OCI-LY1 (cell line): ENCODE data around the gene EDC4.

Experiments used
- H2AFZ ChIP-seq: fragments of 200-600 bp; sonication (generic), shearing (Covaris generic); 2 replicates; pipeline ENCODE4 v1.6.0; 2014; ENCODE audit warnings: antibody characterized with exemption, mild to moderate bottlenecking, low read length
- H3F3A ChIP-seq: fragments of 200-600 bp; sonication (generic), shearing (Covaris generic); 2 replicates; pipeline ENCODE4 v1.6.0; 2014; ENCODE audit warnings: mild to moderate bottlenecking, antibody characterized with exemption, low read length, moderate library complexity; ENCODE audit not compliant: insufficient read depth
- H3K27ac ChIP-seq: fragments of 200-600 bp; sonication (generic); 2 replicates; pipeline ENCODE4 v1.5.1; 2014; ENCODE audit warnings: low read length, mixed run types, mild to moderate bottlenecking, low read depth; ENCODE audit not compliant: poor library complexity, severe bottlenecking
- H3K27me3 ChIP-seq: fragments of 200-600 bp; sonication (generic); 2 replicates; pipeline ENCODE4 v1.6.0; 2014; ENCODE audit warnings: antibody characterized with exemption, mild to moderate bottlenecking, low read length, moderate library complexity; ENCODE audit not compliant: insufficient read depth
- H3K36me3 ChIP-seq: fragments of 200-600 bp; sonication (generic); 2 replicates; pipeline ENCODE4 v1.6.1; 2014; ENCODE audit warnings: mild to moderate bottlenecking, antibody characterized with exemption, low read length, moderate library complexity, mixed read lengths; ENCODE audit not compliant: insufficient read depth
- H3K4me1 ChIP-seq: fragments of 200-600 bp; sonication (generic); 2 replicates; pipeline ENCODE4 v1.5.1; 2014; ENCODE audit warnings: mild to moderate bottlenecking, low read length, moderate library complexity; ENCODE audit not compliant: insufficient read depth, severe bottlenecking
- H3K4me2 ChIP-seq: fragments of 200-600 bp; sonication (generic), shearing (Covaris generic); 2 replicates; pipeline ENCODE4 v1.6.1; 2014; ENCODE audit warnings: low read length
- H3K4me3 ChIP-seq: fragments of 200-600 bp; sonication (generic); 2 replicates; pipeline ENCODE4 v1.5.1; 2014; ENCODE audit warnings: low read length, low read depth, mild to moderate bottlenecking, mixed read lengths; ENCODE audit not compliant: poor library complexity, severe bottlenecking
- H3K79me2 ChIP-seq: fragments of 200-600 bp; shearing (Covaris generic); 2 replicates; pipeline ENCODE4 v1.6.1; 2016; ENCODE audit warnings: mixed run types, low read length, mixed read lengths; ENCODE audit not compliant: insufficient read depth
- H3K9ac ChIP-seq: fragments of 200-600 bp; sonication (generic), shearing (Covaris generic); 2 replicates; pipeline ENCODE4 v1.6.1; 2014; ENCODE audit warnings: mild to moderate bottlenecking, low read length, mixed read lengths
- H3K9me2 ChIP-seq: fragments of 200-600 bp; sonication (generic), shearing (Covaris generic); 2 replicates; pipeline ENCODE4 v1.6.1; 2014; ENCODE audit warnings: low read depth, mild to moderate bottlenecking, low read length, mixed read lengths
- H3K9me3 ChIP-seq: fragments of 200-600 bp; shearing (Covaris generic); 2 replicates; pipeline ENCODE4 v1.6.1; 2014; ENCODE audit warnings: low read length, mixed read lengths
- H4K20me1 ChIP-seq: fragments of 200-600 bp; sonication (generic), shearing (Covaris generic); 2 replicates; pipeline ENCODE4 v1.6.0; 2016; ENCODE audit warnings: mild to moderate bottlenecking, low read length; ENCODE audit not compliant: insufficient read depth
- EZH2 ChIP-seq: fragments of 200-600 bp; sonication (generic), shearing (Covaris generic); IDR thresholded peaks from 2 replicates; pipeline ENCODE4 v1.8.0; 2017; ENCODE audit warnings: borderline replicate concordance, mixed run types, mild to moderate bottlenecking, antibody characterized with exemption, low read length, moderate library complexity, mixed read lengths
- TF ChIP-seq, protein P1 (sequence below): fragments of 200-600 bp; sonication (generic), shearing (Covaris generic); IDR thresholded peaks from 2 replicates; pipeline ENCODE4 v1.5.1; 2017; ENCODE audit warnings: mild to moderate bottlenecking, antibody characterized with exemption, low read length, moderate library complexity, mixed read lengths

Gene EDC4

DNA sequence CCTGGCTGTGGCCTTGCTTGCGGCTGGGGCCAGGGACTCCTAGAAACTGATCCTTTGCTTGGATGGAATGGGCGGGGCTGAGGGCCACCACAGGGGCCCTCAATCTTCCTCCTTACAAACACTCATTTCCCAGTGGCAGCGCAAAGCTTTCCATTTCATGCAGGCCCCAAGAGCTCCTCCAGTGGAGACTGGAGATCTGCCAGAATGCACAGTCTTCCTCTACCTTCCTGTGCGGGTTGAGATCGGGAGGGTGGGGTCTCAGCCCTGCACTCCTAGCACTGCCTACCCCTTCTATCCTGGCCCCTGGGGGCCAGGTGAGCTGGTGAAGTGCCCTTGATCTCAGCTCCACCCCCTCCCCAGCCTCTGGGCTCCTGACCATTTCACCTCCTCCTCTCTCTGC lies 13.5 kb downstream of the EDC4 start:
- Histone ChIP-seq H3K4me1 (no peaks in the 10 kb centered on the region), H3K27me3 (no peaks in the 10 kb centered on the region), H3F3A (no peaks in the 10 kb centered on the region), H3K4me2 (no peak overlapping the region), H4K20me1 (no peaks in the 10 kb centered on the region), H3K4me3 (no peak overlapping the region), H3K27ac (no peak overlapping the region), H3K9me2 (no peaks in the 10 kb centered on the region), H2AFZ (no peak overlapping the region), H3K9me3 (no peaks in the 10 kb centered on the region), H3K79me2 (no peaks in the 10 kb centered on the region), H3K36me3 (peaks cover 51% of the 10 kb centered on the region), H3K9ac (no peak overlapping the region)
- TF ChIP-seq EZH2, result no peak
- TF ChIP-seq, protein P1, sequence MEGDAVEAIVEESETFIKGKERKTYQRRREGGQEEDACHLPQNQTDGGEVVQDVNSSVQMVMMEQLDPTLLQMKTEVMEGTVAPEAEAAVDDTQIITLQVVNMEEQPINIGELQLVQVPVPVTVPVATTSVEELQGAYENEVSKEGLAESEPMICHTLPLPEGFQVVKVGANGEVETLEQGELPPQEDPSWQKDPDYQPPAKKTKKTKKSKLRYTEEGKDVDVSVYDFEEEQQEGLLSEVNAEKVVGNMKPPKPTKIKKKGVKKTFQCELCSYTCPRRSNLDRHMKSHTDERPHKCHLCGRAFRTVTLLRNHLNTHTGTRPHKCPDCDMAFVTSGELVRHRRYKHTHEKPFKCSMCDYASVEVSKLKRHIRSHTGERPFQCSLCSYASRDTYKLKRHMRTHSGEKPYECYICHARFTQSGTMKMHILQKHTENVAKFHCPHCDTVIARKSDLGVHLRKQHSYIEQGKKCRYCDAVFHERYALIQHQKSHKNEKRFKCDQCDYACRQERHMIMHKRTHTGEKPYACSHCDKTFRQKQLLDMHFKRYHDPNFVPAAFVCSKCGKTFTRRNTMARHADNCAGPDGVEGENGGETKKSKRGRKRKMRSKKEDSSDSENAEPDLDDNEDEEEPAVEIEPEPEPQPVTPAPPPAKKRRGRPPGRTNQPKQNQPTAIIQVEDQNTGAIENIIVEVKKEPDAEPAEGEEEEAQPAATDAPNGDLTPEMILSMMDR, result no peak

DNA sequence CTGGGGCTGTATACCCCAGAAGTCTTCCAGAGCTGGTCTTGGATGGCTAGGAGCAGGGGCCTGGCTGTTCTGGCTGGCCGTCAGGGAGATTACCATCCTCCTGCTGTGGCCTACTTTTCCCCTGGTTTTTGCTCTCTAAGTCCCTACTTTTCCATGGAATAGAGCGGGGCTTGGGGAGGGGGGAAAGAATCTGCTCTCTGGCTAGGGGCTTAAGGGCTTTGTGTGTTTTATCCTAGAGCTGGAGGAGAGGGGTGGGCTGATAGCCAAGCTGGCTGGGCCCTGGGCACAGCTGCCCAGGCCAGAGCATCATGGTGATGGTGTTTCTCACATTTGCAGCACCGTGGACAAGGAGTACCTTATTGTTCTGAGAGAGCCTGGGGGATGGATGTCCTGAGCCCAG lies 15.5 kb downstream of the EDC4 start:
- Histone ChIP-seq H3K4me2 (no peak overlapping the region), H3K4me1 (peaks cover 6% of the 10 kb centered on the region), H3K9ac (no peak overlapping the region), H3K36me3 (peaks cover 32% of the 10 kb centered on the region; the same call in 1 of the 2 replicates), H4K20me1 (no peaks in the 10 kb centered on the region), H3K9me3 (no peaks in the 10 kb centered on the region), H3F3A (no peaks in the 10 kb centered on the region), H2AFZ (no peak overlapping the region), H3K9me2 (no peaks in the 10 kb centered on the region), H3K27me3 (no peaks in the 10 kb centered on the region), H3K27ac (no peak overlapping the region), H3K79me2 (no peaks in the 10 kb centered on the region), H3K4me3 (no peak overlapping the region)
- TF ChIP-seq, protein P1, result no peak
- no peak for TF ChIP-seq EZH2

DNA sequence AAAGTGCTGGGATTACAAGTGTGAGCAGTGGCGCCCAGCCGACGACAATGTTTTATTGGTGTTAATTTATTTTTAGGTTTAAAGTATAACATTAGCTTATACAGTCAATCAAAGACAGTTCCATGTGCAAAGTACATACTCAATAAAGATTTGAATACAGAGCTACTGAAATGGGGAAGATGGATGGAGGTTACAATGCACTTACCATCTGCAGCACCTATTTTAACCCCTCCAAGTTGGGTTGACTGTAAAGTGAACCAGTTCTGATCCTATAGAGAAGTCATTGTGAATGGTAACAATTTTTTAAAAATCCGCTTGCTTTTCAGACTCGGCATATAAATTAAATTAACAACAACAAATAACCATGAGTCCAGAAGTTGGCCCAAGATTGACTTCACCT lies 19.5 kb downstream of the EDC4 start:
- H3K9me2 ChIP-seq, result no peaks in the 10 kb centered on the region
- peak overlapping the region; percentile 78 for H3K4me2 ChIP-seq
- peak overlapping the region; percentile 66 for H3K9ac ChIP-seq
- no peak for TF ChIP-seq EZH2
- TF ChIP-seq, protein P1, result no peak
- H3K27me3 ChIP-seq, result no peaks in the 10 kb centered on the region
- no peaks in the 10 kb centered on the region for H3K9me3 ChIP-seq
- no peaks in the 10 kb centered on the region for H3K36me3 ChIP-seq
- peaks cover 19% of the 10 kb centered on the region for H3K4me1 ChIP-seq
- H2AFZ ChIP-seq, result no peak overlapping the region
- no peak overlapping the region for H3K27ac ChIP-seq
- peaks cover 18% of the 10 kb centered on the region for H3K79me2 ChIP-seq
- no peaks in the 10 kb centered on the region for H3F3A ChIP-seq
- H3K4me3 ChIP-seq, result peak overlapping the region; percentile 61
- H4K20me1 ChIP-seq, result no peaks in the 10 kb centered on the region
